Measurements from ENCODE around the gene DAB1. TPM values are rescaled to one million over a fixed set of nuclear protein-coding genes. Genes with fewer than 3 reads are reported as not detected.

The DAB1 gene
- total RNA-seq, 5 donors from 2014 or later (not counting 1 experiment from before 2014, with no cell fraction given) = 0.82 to 3.7 (median 1.5) TPM

- Histone ChIP-seq H3K27ac (ENCODE audit: low read length) (no peak overlapping the region), H3K4me1 (ENCODE audit: control insufficient read depth in 1 of 2, extremely low read depth in 1 of 2, insufficient read depth in 2 of 2, low read length in 2 of 2) (no peaks in the 10 kb centered on the region), H3K27me3 (replicated peaks in 1 of 2; ENCODE audit: control insufficient read depth in 2 of 2, extremely low read depth in 1 of 2, insufficient read depth in 2 of 2, low read length in 1 of 2) (peaks cover 0 to 5% of the 10 kb centered on the region in 2 experiments), H3K9me3 (no peaks in the 10 kb centered on the region), H3K36me3 (ENCODE audit: control insufficient read depth in 2 of 2, extremely low read depth in 1 of 2, insufficient read depth in 1 of 2, low read length in 1 of 2) (no peaks in the 10 kb centered on the region), H3K4me3 (ENCODE audit: control insufficient read depth in 1 of 2, extremely low read depth in 1 of 2, low read length in 1 of 2) (no peak overlapping the region)
- POLR2A ChIA-PET = interaction anchor here in 1 of 2 donors (0.6 kb wide), 1 partner anchor 691 kb away, joined by 6 read pairs; no protein-coding TSS in a partner anchor
- ATAC-seq (replicated peaks in 1 of 4) = no peak
- DNase-seq = no peak
- Mint-ChIP-seq H3K9me3 (no peaks in the 10 kb centered on the region), H3K4me1 (no peaks in the 10 kb centered on the region), H3K27me3 (peaks cover 0 to 2% of the 10 kb centered on the region in 2 donors), H3K27ac (no peak overlapping the region), H3K4me3 (no peak overlapping the region), H3K36me3 (no peaks in the 10 kb centered on the region)
- CTCF ChIA-PET = no interaction called here
- 92% methylated on average over 4 of the region's 5 CpGs for WGBS (ENCODE audit: insufficient coverage)
Observed at GRCh38 chr1:57281324-57281723, 142.5 kb downstream of the DAB1 start.

- Histone ChIP-seq H3K4me1 (ENCODE audit: control insufficient read depth in 1 of 2, extremely low read depth in 1 of 2, insufficient read depth in 2 of 2, low read length in 2 of 2) (no peaks in the 10 kb centered on the region), H3K4me3 (ENCODE audit: control insufficient read depth in 1 of 2, extremely low read depth in 1 of 2, low read length in 1 of 2) (no peak overlapping the region), H3K27me3 (replicated peaks in 1 of 2; ENCODE audit: control insufficient read depth in 2 of 2, extremely low read depth in 1 of 2, insufficient read depth in 2 of 2, low read length in 1 of 2) (peaks cover 0 to 5% of the 10 kb centered on the region in 2 experiments), H3K9me3 (no peaks in the 10 kb centered on the region), H3K27ac (ENCODE audit: low read length) (no peak overlapping the region), H3K36me3 (ENCODE audit: control insufficient read depth in 2 of 2, extremely low read depth in 1 of 2, insufficient read depth in 1 of 2, low read length in 1 of 2) (no peaks in the 10 kb centered on the region)
- Mint-ChIP-seq H3K4me1 (no peaks in the 10 kb centered on the region), H3K4me3 (no peak overlapping the region), H3K36me3 (no peaks in the 10 kb centered on the region), H3K27me3 (no peaks in the 10 kb centered on the region), H3K27ac (no peak overlapping the region), H3K9me3 (no peaks in the 10 kb centered on the region)
- DNase-seq (no peak), ATAC-seq (replicated peaks in 1 of 4) (no peak)
- CTCF ChIA-PET = no interaction called here
- WGBS (ENCODE audit: insufficient coverage) = 25% methylated on average over 1 of the region's 3 CpGs
- POLR2A ChIA-PET = interaction anchor here in 1 of 2 donors (0.5 kb wide), 1 partner anchor 10 kb away, joined by 6 read pairs; no protein-coding TSS in a partner anchor
Observed at GRCh38 chr1:57279909-57280666, 143.8 kb downstream of the DAB1 start.

GRCh38 chr1:57278558-57278957 is 145.3 kb downstream of the DAB1 start:
- CTCF ChIA-PET = no interaction called here
- Histone ChIP-seq H3K4me1 (ENCODE audit: control insufficient read depth in 1 of 2, extremely low read depth in 1 of 2, insufficient read depth in 2 of 2, low read length in 2 of 2) (no peaks in the 10 kb centered on the region), H3K36me3 (ENCODE audit: control insufficient read depth in 2 of 2, extremely low read depth in 1 of 2, insufficient read depth in 1 of 2, low read length in 1 of 2) (no peaks in the 10 kb centered on the region), H3K27ac (ENCODE audit: low read length) (no peak overlapping the region), H3K4me3 (ENCODE audit: control insufficient read depth in 1 of 2, extremely low read depth in 1 of 2, low read length in 1 of 2) (no peak overlapping the region), H3K27me3 (replicated peaks in 1 of 2; ENCODE audit: control insufficient read depth in 2 of 2, extremely low read depth in 1 of 2, insufficient read depth in 2 of 2, low read length in 1 of 2) (peaks cover 0 to 5% of the 10 kb centered on the region in 2 experiments), H3K9me3 (no peaks in the 10 kb centered on the region)
- Mint-ChIP-seq H3K27ac (no peak overlapping the region), H3K4me1 (no peaks in the 10 kb centered on the region), H3K9me3 (no peaks in the 10 kb centered on the region), H3K4me3 (no peak overlapping the region), H3K27me3 (peaks cover 0 to 1% of the 10 kb centered on the region in 2 donors), H3K36me3 (no peaks in the 10 kb centered on the region)
- DNase-seq (no peak), ATAC-seq (replicated peaks in 1 of 4) (no peak)
- WGBS (ENCODE audit: insufficient coverage) = no CpG with 5 or more reads among the region's 3 CpGs
- POLR2A ChIA-PET = no interaction called here

GRCh38 chr1:57277681-57278080 is 146.2 kb downstream of the DAB1 start:
- Mint-ChIP-seq H3K9me3 (no peaks in the 10 kb centered on the region), H3K36me3 (no peaks in the 10 kb centered on the region), H3K27ac (no peak overlapping the region), H3K27me3 (peaks cover 0 to 1% of the 10 kb centered on the region in 2 donors), H3K4me1 (no peaks in the 10 kb centered on the region), H3K4me3 (no peak overlapping the region)
- ChIA-PET CTCF (no interaction called here), POLR2A (no interaction called here)
- Histone ChIP-seq H3K4me3 (ENCODE audit: control insufficient read depth in 1 of 2, extremely low read depth in 1 of 2, low read length in 1 of 2) (no peak overlapping the region), H3K36me3 (ENCODE audit: control insufficient read depth in 2 of 2, extremely low read depth in 1 of 2, insufficient read depth in 1 of 2, low read length in 1 of 2) (no peaks in the 10 kb centered on the region), H3K27ac (ENCODE audit: low read length) (no peak overlapping the region), H3K4me1 (ENCODE audit: control insufficient read depth in 1 of 2, extremely low read depth in 1 of 2, insufficient read depth in 2 of 2, low read length in 2 of 2) (no peaks in the 10 kb centered on the region), H3K9me3 (no peaks in the 10 kb centered on the region), H3K27me3 (replicated peaks in 1 of 2; ENCODE audit: control insufficient read depth in 2 of 2, extremely low read depth in 1 of 2, insufficient read depth in 2 of 2, low read length in 1 of 2) (peaks cover 0 to 5% of the 10 kb centered on the region in 2 experiments)
- ATAC-seq (replicated peaks in 1 of 4) (no peak), DNase-seq (no peak)
- 60% methylated on average over 1 of the region's 2 CpGs for WGBS (ENCODE audit: insufficient coverage)

GRCh38 chr1:57276918-57277317 is 146.9 kb downstream of the DAB1 start:
- no peaks in the 10 kb centered on the region for H3K4me1 ChIP-seq (ENCODE audit: control insufficient read depth in 1 of 2, extremely low read depth in 1 of 2, insufficient read depth in 2 of 2, low read length in 2 of 2)
- H3K4me3 Mint-ChIP-seq = no peak overlapping the region
- H3K27ac Mint-ChIP-seq = no peak overlapping the region
- CTCF ChIA-PET = no interaction called here
- H3K27me3 ChIP-seq (replicated peaks in 1 of 2; ENCODE audit: control insufficient read depth in 2 of 2, extremely low read depth in 1 of 2, insufficient read depth in 2 of 2, low read length in 1 of 2) = peaks cover 0 to 5% of the 10 kb centered on the region in 2 experiments
- no peaks in the 10 kb centered on the region for H3K36me3 Mint-ChIP-seq
- H3K9me3 ChIP-seq = no peaks in the 10 kb centered on the region
- no peaks in the 10 kb centered on the region for H3K36me3 ChIP-seq (ENCODE audit: control insufficient read depth in 2 of 2, extremely low read depth in 1 of 2, insufficient read depth in 1 of 2, low read length in 1 of 2)
- no peak overlapping the region for H3K4me3 ChIP-seq (ENCODE audit: control insufficient read depth in 1 of 2, extremely low read depth in 1 of 2, low read length in 1 of 2)
- DNase-seq (no peak), ATAC-seq (replicated peaks in 1 of 4) (no peak)
- WGBS (ENCODE audit: insufficient coverage) = no CpG with 5 or more reads among the region's 5 CpGs
- POLR2A ChIA-PET = no interaction called here
- H3K4me1 Mint-ChIP-seq = no peaks in the 10 kb centered on the region
- no peak overlapping the region for H3K27ac ChIP-seq (ENCODE audit: low read length)
- no peaks in the 10 kb centered on the region for H3K9me3 Mint-ChIP-seq
- H3K27me3 Mint-ChIP-seq = peaks cover 0 to 1% of the 10 kb centered on the region in 2 donors

GRCh38 chr1:57272601-57273000 is 151.3 kb downstream of the DAB1 start:
- Mint-ChIP-seq H3K4me1 (peaks cover 0 to 2% (median 0%) of the 10 kb centered on the region in 3 donors), H3K27ac (no peak overlapping the region), H3K27me3 (peaks cover 1 to 4% of the 10 kb centered on the region in 2 donors), H3K4me3 (no peak overlapping the region), H3K9me3 (no peaks in the 10 kb centered on the region), H3K36me3 (no peaks in the 10 kb centered on the region)
- Histone ChIP-seq H3K36me3 (ENCODE audit: control insufficient read depth in 2 of 2, extremely low read depth in 1 of 2, insufficient read depth in 1 of 2, low read length in 1 of 2) (no peaks in the 10 kb centered on the region), H3K27ac (ENCODE audit: low read length) (no peak overlapping the region), H3K27me3 (replicated peaks in 1 of 2; ENCODE audit: control insufficient read depth in 2 of 2, extremely low read depth in 1 of 2, insufficient read depth in 2 of 2, low read length in 1 of 2) (peaks cover 0 to under 1% of the 10 kb centered on the region in 2 experiments), H3K9me3 (no peaks in the 10 kb centered on the region), H3K4me1 (ENCODE audit: control insufficient read depth in 1 of 2, extremely low read depth in 1 of 2, insufficient read depth in 2 of 2, low read length in 2 of 2) (no peaks in the 10 kb centered on the region), H3K4me3 (ENCODE audit: control insufficient read depth in 1 of 2, extremely low read depth in 1 of 2, low read length in 1 of 2) (no peak overlapping the region)
- WGBS (ENCODE audit: insufficient coverage) = 33% methylated on average over 1 of the region's 2 CpGs
- ATAC-seq (replicated peaks in 1 of 4) (no peak), DNase-seq (no peak)
- ChIA-PET CTCF (no interaction called here), POLR2A (no interaction called here)

All from T-cell (primary cell).